ENCODE measurements around the gene TMEM98.
A peak's percentile ranks its signal among the peaks of the same experiment; 100 is the strongest.
"Not testable (repeated sequence)": the region's sequence is repeated elsewhere in the genome, so short reads cannot be mapped to it uniquely, and the experiment has no call there.

Gene TMEM98

GRCh38 chr17:32944248-32945020 lies 16.5 kb downstream of the TMEM98 start:
- DNase-seq: no peak

GRCh38 chr17:32946375-32947135 lies 18.6 kb downstream of the TMEM98 start:
- no peak for DNase-seq

DNA sequence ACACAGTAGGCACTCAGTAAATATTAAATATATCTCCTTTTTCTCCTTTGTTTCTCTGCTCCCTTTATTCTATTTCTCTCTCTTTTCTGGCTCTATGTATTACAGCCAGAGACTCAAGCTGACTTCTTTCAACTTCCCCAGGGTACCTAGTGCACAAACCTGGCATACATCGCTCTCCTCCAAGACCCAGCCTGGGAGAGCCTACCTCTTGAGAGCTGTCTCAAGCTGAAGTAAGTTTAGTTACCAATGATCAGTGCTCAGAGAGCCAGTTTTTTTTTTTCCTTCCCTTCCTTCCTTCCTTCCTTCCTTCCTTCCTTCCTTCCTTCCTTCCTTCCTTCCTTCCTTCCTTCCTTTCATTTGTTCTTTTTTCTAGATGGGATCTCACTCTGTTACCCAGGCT lies 19.8 kb downstream of the TMEM98 start:
- no peak for DNase-seq

GRCh38 chr17:32949181-32949580 lies 21.2 kb downstream of the TMEM98 start:
- DNase-seq: no peak

GRCh38 chr17:32952491-32952890 lies 24.5 kb downstream of the TMEM98 start:
- DNase-seq: not testable (repeated sequence)

DNA sequence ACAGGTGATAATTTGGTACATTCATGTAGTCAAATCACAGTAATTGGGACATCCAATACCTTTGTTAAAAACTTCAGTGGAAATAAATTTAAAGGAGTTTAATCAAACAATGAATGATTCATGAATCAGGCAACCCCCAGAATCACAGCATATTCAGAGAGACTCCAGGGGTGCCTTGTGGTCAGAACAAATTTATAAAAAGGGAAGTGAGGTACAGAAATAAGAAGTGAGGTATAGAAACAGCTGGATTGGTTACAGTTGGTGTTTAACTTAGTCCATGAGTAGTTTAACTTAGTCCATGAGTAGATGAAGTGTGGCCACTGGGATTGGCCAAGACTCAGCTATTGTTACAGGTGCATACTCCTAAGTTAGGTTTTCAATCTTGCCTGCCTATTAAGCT lies 25.1 kb downstream of the TMEM98 start:
- DNase-seq: no peak

- DNase-seq: no peak
These were observed 25.9 kb downstream of the TMEM98 start for GRCh38 chr17:32953857-32954256.

DNA sequence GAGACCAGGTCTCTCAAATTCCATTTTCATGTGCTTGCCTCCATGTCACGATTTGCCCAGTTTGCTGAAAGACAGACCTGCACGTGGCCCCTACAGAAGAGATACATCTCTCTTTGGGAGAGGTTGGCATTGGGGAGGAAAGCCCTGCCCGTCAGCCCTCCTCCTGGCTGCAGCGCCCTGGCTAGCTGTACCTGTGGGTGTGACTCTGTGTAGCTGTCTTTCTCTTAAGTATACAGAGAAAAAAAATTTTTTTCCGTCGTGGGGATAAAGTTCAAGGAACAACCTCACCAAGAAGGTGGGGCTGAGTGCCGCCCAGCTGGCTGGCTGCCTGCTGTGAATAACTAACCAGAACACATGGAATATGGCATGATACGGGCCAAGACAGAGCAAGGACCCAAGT lies 26.5 kb downstream of the TMEM98 start:
- DNase-seq: no peak

DNA sequence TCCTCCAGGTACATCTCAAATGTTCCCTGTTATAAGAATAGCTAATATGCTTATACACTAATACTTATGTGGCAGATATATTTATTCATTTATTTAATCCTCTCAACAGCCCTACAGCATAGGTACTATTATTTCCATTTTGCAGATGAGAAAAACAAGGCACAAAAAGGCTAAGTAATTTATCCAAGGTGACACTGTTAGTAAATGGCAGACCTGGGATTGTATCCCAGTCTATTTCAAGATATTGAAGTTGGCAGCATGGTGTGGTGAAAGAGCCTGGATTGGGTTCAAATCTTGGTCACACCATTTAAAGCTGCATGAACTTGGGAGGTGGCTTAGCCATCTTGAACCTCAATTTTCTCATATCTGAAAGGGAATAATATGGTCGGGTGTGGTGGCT lies 27.2 kb downstream of the TMEM98 start:
- no peak for DNase-seq

GRCh38 chr17:32956240-32956970 lies 28.5 kb downstream of the TMEM98 start:
- no peak for DNase-seq

GRCh38 chr17:32958418-32958817 lies 30.5 kb downstream of the TMEM98 start:
- no peak for DNase-seq

- no peak for DNase-seq
These were observed 32.9 kb downstream of the TMEM98 start for GRCh38 chr17:32960815-32961214.

DNA sequence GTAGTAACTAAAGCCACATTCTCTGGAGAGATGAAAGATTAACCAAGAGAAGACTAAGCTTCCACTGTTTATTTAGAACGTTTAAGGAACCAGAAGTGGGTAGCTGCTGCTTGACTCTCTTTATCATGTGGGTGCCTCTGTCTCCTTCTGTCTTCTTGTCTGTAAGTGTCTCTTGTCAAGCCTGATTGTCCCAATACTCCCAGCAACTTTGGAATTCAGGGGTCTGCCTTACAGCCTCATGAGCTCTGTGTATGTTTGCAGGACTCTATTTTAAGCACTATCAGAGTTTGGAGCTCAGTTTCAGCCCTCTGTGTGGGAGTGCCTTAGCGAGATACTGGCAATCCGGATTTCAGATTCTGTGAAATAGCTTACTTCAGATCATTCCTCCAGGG lies 34.4 kb downstream of the TMEM98 start:
- DNase-seq: no peak

DNA sequence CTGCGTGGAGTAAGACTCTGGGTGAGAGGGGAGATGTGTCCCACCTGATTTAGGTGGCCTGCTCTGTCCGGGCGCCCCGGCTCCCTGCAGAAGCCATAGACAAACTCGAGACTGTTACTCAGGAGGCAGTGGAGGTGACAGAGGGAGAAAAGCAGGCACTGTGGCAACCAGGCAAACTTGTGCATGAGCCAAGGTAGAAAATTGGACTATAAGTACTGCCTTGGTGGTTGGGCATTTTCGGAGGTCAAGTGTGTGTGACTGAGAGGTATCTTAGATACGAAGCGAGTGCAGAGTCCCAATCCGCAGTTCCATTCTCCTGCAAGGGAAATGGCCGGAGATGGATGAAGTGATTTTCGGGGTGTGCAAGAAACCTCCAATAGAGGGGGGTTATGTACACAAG lies 36.6 kb downstream of the TMEM98 start:
- no peak for DNase-seq

- DNase-seq: not testable (repeated sequence)
These were observed 41.3 kb downstream of the TMEM98 start for GRCh38 chr17:32969231-32969630.

DNA sequence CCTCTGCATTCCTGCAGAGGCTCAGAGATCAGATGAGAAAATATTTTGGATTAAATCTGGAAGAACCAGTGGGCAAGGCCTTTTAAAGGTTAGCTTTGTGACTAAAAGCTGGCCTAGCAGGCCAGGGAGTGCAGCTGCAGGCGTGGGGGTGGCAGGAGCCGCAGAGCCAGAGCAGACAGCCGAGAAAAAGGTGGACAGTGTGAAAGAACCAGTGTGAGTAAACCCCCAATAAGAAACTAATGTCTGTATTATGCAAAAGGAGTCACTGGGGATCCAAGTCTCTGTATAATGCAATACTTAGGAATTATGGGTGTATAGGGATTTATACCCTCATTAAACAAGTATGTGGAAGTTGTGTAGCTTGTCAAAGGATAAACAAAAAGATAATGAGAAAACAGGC lies 42.3 kb downstream of the TMEM98 start:
- DNase-seq: no peak

- peak; percentile 51 for DNase-seq
These were observed 43.2 kb downstream of the TMEM98 start for GRCh38 chr17:32971171-32971570.

GRCh38 chr17:32976131-32976530 lies 48.2 kb downstream of the TMEM98 start:
- no peak for DNase-seq

DNA sequence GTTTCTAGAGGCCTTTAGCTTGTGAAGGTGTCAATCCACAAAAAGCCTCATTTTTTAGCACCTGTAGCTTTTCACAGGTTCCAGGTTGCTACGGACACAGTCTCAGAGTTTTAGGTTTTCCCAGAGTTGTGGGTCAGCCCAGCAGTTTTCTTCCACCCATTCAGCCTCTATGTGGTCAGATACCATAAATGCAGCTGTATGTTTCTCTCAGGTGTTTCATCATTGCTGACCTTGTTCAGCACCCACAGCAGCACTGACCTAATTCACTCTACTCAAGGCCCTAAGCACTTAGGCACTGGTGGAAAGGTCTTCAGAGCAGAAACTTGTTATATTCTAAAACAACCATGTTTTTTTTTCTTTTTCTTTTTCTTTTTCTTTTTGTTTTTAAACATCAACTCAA lies 48.7 kb downstream of the TMEM98 start:
- DNase-seq: no peak

DNA sequence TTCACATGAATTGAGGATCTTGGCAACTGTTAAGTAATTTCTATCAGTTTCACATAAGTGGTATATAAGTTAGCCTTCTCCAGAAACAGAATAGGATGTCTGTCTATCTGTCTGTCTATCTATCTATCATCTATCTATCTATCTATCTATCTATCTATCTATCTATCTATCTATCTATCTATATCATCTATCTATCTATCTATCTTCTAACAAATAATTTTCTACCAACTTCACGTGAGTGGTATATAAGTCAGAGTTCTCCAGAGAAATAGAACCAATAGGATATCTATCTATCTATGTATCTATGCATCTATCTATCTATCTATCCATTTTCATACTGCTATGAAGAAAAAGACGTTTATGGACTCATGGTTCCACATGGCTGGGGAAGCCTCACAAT lies 52.3 kb downstream of the TMEM98 start:
- no peak for DNase-seq

DNA sequence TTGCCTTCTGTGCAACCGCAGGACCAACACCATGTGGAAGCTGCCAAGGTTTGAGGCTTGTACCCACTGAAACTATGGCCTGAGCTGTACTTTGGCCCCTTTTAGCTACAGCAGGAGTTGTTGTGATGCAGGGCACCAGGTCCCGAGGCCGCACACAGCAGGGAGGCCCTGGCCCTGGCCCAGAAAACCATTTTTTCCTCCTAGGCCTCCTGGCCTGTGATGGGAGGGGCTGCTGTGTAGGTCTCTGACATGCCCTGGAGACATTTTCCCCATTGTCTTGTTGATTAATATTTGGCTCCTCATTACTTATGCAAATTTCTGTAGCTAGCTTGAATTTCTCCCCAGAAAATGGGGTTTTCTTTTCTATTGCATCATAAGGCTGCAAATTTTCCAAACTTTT lies 53.7 kb downstream of the TMEM98 start:
- DNase-seq: not testable (repeated sequence)

DNA sequence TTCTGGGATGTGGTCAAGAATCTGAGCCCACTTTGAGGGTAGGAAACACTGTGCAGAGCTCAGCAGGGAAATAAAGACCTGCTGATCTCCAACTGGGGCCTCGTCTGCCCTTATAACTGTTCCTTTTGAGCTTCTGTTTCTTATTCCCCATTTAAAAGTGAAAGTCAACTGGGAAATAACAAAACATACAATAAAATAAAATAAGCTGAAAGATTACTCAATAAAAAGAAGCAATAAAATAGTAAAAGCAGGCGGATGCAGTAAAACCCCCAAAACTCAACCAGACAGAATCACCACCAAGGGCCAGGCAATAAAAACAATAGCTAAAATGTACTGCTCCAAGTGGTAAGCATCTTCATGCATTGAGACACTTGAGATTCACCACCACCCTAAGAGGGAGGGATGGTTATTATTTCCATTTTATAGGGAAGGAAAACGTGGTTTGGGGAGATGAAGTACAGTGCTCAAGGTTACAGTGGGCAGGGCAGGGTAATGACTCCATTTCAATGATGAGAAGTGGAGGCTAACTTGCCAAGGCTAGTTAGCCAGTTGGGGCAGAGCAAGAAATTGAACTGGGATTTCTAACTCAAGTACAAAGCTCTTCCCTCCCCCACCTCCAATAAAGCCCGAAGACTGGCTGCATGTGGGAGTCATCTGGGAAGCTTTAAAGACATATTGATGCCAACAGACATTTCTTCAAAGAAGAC lies 57.2 kb downstream of the TMEM98 start:
- no peak for DNase-seq

- DNase-seq: not testable (repeated sequence)
These were observed 59.5 kb downstream of the TMEM98 start for GRCh38 chr17:32987453-32987805.

Measured in MV-4-11 (cell line).